VCaP (cell line): ENCODE measurements around the gene RPS3.
"Not testable (repeated sequence)": the region's sequence is repeated elsewhere in the genome, so short reads cannot be mapped to it uniquely, and the experiment has no call there.

Source experiments
- H3K27ac ChIP-seq: fragments of 450-650 bp; 2 replicates; pipeline ENCODE4 v1.5.1; 2017
- TF ChIP-seq, protein P1 (sequence below): fragments of 450-650 bp; conservative IDR thresholded peaks from 2 replicates; pipeline ENCODE4 v1.5.1; 2017; ENCODE audit warnings: mild to moderate bottlenecking, moderate library complexity

Gene RPS3

DNA sequence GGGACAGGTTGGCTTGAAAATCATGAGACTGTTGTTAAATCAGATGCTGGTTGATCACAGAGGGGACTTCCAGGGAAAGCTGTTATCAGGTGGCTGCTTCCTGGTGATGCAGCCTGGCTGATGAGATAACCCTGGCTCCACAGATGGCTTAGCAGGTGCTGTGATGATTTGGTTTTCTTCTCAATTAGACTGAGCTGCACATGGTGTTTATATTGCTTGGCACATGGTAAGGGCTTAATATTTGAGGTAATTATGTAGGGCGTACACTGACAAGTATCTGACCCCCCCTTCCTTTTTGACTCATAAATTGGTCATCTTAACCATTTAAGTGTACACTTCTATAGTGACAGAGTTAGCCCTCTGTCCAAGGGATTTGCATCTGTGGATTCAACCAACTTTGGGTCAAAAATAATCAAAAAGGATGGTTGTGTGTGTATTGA is 7.0 kb downstream of the RPS3 start:
- TF ChIP-seq, protein P1, sequence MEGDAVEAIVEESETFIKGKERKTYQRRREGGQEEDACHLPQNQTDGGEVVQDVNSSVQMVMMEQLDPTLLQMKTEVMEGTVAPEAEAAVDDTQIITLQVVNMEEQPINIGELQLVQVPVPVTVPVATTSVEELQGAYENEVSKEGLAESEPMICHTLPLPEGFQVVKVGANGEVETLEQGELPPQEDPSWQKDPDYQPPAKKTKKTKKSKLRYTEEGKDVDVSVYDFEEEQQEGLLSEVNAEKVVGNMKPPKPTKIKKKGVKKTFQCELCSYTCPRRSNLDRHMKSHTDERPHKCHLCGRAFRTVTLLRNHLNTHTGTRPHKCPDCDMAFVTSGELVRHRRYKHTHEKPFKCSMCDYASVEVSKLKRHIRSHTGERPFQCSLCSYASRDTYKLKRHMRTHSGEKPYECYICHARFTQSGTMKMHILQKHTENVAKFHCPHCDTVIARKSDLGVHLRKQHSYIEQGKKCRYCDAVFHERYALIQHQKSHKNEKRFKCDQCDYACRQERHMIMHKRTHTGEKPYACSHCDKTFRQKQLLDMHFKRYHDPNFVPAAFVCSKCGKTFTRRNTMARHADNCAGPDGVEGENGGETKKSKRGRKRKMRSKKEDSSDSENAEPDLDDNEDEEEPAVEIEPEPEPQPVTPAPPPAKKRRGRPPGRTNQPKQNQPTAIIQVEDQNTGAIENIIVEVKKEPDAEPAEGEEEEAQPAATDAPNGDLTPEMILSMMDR, result no peak
- H3K27ac ChIP-seq, result no peak overlapping the region

DNA sequence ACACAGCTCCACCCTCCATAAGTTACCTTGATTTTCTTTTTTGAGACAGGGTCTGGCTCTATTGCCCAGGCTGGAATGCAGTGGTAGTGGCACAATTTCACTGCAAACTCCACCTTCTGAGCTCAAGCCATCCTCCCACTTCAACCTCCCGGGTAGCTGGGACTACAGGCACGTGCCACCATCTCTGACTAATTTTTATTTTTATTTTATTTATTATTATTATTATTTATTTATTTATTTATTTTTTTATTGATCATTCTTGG is 9.6 kb downstream of the RPS3 start:
- TF ChIP-seq, protein P1, result no peak
- H3K27ac ChIP-seq, result no peak overlapping the region

DNA sequence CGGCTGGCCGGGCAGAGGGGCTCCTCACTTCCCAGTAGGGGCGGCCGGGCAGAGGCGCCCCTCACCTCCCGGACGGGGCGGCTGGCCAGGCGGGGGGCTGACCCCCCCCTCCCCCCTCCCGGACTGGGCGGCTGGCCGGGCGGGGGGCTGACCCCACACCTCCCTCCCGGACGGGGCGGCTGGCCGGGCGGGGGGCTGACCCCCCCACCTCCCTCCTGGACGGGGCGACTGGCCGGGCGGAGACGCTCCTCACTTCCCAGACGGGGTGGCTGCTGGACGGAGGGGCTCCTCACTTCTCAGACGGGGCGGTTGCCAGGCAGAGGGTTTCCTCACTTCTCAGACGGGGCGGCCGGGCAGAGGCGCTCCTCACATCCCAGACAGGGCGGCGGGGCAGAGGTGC is 10.7 kb downstream of the RPS3 start:
- not testable (repeated sequence) for H3K27ac ChIP-seq

DNA sequence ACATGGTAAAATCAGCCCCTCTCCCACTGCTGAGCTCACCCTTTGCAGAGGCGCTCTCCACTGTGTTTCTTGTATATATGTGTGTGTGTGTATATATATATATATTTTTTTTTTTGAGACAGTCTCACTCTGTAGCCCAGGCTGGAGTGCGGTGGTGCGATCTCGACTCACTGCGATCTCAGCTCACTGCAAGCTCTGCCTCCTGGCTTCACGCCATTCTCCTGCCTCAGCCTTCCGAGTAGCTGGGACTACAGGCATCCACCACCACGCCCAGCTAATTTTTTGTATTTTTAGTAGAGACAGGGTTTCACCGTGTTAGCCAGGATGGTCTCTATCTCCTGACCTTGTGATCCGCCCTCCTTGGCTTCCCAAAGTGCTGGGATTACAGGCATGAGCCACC is 13.8 kb downstream of the RPS3 start:
- not testable (repeated sequence) for H3K27ac ChIP-seq

DNA sequence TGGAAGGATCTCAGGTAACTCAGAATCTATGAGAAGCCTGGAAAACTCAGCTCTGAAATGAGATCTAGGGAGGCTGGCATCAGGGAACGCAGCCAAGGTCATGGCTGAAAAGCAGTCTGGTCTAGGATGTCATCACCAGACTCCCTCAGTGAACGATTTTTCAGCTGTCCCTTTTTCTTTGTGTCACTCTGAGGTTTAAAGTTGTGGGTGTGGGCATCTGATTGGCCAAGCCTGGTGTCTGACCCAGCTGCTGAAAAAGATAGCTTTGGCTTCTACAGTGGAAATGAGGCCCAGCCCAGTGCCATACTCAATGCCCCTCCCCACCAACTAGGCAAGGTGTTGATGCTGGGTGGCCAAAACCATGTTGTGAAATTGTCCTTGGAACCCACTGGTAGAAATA is 14.5 kb downstream of the RPS3 start:
- TF ChIP-seq, protein P1, result no peak
- H3K27ac ChIP-seq, result no peak overlapping the region

DNA sequence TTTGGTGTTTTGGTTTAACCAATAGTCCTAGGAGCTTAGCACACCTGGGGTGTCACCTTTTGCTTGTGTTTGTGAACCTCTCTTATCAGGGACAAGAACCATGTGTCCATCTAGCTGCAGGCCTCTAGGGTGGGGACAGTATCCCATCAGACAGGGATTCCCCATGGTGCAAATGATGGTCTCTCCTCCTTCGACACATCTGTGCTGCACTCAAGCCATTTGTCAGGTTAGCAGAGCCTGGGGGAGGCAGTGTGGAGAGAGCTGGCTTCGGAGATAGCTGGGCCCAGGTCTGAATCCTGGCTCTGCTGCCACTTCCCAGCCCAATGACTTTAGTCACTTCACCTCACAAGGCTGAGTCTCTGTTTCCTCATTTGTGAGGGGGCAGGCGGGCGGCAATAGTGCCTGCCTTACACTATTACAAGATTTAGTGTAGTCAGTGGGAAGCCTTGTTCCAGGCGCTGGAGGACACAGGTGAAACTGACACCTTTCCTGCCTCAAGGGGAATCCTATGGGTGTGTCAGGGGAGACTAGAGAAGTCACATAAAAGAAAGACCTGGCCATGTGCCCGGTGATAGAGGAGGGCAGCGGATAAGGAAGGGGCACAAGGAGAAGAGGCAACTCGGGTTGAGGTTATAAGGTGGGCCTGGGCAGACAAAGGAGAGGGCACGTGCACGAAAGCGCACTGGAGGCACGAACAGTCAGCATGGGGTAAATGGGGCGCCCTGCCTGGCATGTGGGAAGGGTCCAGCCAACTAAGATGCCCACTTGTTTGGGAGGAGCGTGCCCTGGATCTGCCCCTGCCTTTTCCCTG is 21.1 kb downstream of the RPS3 start:
- TF ChIP-seq, protein P1, result no peak
- peak overlapping the region; percentile 66 for H3K27ac ChIP-seq

DNA sequence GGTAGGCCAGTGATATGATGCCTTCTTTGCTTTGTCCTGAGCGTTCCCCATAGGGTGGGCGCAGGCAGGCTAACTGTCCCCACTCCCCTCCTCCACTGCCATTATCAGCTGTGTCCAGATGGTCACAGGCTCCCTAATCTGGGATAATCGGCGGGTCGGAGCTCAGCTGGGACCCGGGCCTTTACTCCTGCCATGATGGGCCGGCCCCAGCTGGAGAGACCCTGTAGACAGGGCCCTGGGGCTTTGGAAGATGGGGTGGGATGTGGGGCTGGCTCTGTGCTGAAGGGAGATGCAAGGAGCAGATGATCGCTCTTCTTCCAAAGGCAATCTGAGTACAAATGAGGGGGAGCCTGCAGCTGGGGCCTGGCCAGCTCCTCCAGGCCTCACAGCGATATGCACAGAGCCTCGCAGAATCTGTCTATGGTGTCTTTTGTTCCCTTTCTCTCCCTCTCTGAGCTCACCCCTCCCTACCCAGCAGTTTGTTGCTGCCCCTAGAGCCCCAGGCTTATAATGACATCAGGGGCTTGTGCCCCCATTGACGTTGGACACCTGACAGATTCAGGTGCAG is 21.8 kb downstream of the RPS3 start:
- TF ChIP-seq, protein P1, result no peak
- H3K27ac ChIP-seq, result peak overlapping the region; percentile 66

DNA sequence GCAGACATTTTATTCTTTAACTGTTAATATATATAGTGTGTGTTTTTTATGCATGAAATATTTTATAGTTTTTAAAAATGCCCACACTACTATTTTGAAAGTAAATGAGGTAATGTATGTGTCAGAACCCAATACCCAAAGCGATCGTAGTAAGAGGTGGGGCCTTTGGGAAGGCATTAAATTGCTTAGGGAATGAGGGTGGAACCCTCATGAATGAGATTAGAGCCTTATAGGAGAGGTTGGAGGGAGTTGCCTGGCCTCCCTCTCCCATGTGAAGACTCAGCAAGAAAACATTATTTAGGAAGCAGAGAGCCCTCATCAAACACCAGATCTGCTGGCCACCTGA is 22.6 kb downstream of the RPS3 start:
- peak overlapping the region; percentile 66 for H3K27ac ChIP-seq
- TF ChIP-seq, protein P1, result no peak
